Posterior cingulate gyrus (tissue), 11 donors: Measurements from ENCODE around the gene RASGRF2.
A peak's percentile ranks its signal among the peaks of the same experiment; 100 is the strongest.

Source experiments
- DNase-seq, 10 donors: peaks; one replicate each; pipeline versions ENCODE4 v3.0.0 to v3.0.0-alpha.2; 2020 to 2021; ENCODE audit warnings: mixed read lengths in 3 of 10
- intact Hi-C: fragments of 100-400 bp; cut with DNase I; formaldehyde crosslinking; loops from one replicate; pipeline ENCODE4 v1.15.1; 2023

Gene RASGRF2

GRCh38 chr5:81151546-81151945 lies 191.4 kb downstream of the RASGRF2 start:
- intact Hi-C loops: no loop called here
- DNase-seq: no peak

- no peak for DNase-seq
- intact Hi-C loops: no loop called here
Observed at GRCh38 chr5:81154725-81155124, 194.6 kb downstream of the RASGRF2 start.

- intact Hi-C loops: no loop called here
- DNase-seq: no peak
Observed at GRCh38 chr5:81156732-81157131, 196.6 kb downstream of the RASGRF2 start.

GRCh38 chr5:81161012-81161601 lies 200.9 kb downstream of the RASGRF2 start:
- DNase-seq: no peak
- intact Hi-C loops: loop anchor here (10.0 kb wide), 1 partner anchor 196 kb away; the partner anchor contains the start of gene RASGRF2

GRCh38 chr5:81162501-81162900 lies 202.3 kb downstream of the RASGRF2 start:
- DNase-seq: no peak
- intact Hi-C loops: loop anchor here (10.0 kb wide), 1 partner anchor 198 kb away; the partner anchor contains the start of gene RASGRF2

GRCh38 chr5:81163651-81164050 lies 203.5 kb downstream of the RASGRF2 start:
- intact Hi-C loops: loop anchor here (10.0 kb wide), 1 partner anchor 199 kb away; the partner anchor contains the start of gene RASGRF2

GRCh38 chr5:81164476-81164875 lies 204.3 kb downstream of the RASGRF2 start:
- DNase-seq: no peak
- intact Hi-C loops: loop anchor here (10.0 kb wide), 1 partner anchor 200 kb away; the partner anchor contains the start of gene RASGRF2

More at GRCh38 chr5:81163651-81164050, 203.5 kb downstream of the RASGRF2 start:
- no peak for DNase-seq

GRCh38 chr5:81164936-81165335 lies 204.8 kb downstream of the RASGRF2 start:
- intact Hi-C loops: loop anchor here (10.0 kb wide), 1 partner anchor 200 kb away; the partner anchor contains the start of gene RASGRF2
- no peak for DNase-seq

- DNase-seq: peak in 8 of 10 donors; percentile 47 to 93 (median 68)
- intact Hi-C loops: loop anchor here (10.0 kb wide), 1 partner anchor 201 kb away; the partner anchor contains the start of gene RASGRF2
Observed at GRCh38 chr5:81165493-81166119, 205.4 kb downstream of the RASGRF2 start.

GRCh38 chr5:81166430-81166829 lies 206.3 kb downstream of the RASGRF2 start:
- intact Hi-C loops: loop anchor here (10.0 kb wide), 1 partner anchor 202 kb away; the partner anchor contains the start of gene RASGRF2
- DNase-seq: no peak

- intact Hi-C loops: loop anchor here (10.0 kb wide), 1 partner anchor 202 kb away; the partner anchor contains the start of gene RASGRF2
Observed at GRCh38 chr5:81167078-81167477, 206.9 kb downstream of the RASGRF2 start.

GRCh38 chr5:81167544-81167943 lies 207.4 kb downstream of the RASGRF2 start:
- DNase-seq: no peak
- intact Hi-C loops: loop anchor here (10.0 kb wide), 1 partner anchor 203 kb away; the partner anchor contains the start of gene RASGRF2

More at GRCh38 chr5:81167078-81167477, 206.9 kb downstream of the RASGRF2 start:
- DNase-seq: no peak

- DNase-seq: no peak
- intact Hi-C loops: loop anchor here (10.0 kb wide), 1 partner anchor 205 kb away; the partner anchor contains the start of gene RASGRF2
Observed at GRCh38 chr5:81169924-81170323, 209.8 kb downstream of the RASGRF2 start.

- no peak for DNase-seq
Observed at GRCh38 chr5:81171769-81172168, 211.6 kb downstream of the RASGRF2 start.

GRCh38 chr5:81172710-81173109 lies 212.5 kb downstream of the RASGRF2 start:
- intact Hi-C loops: no loop called here
- DNase-seq: no peak

More at GRCh38 chr5:81171769-81172168, 211.6 kb downstream of the RASGRF2 start:
- intact Hi-C loops: no loop called here

- DNase-seq: no peak
- intact Hi-C loops: no loop called here
Observed at GRCh38 chr5:81177061-81177460, 216.9 kb downstream of the RASGRF2 start.

- intact Hi-C loops: no loop called here
Observed at GRCh38 chr5:81179959-81180358, 219.8 kb downstream of the RASGRF2 start.

GRCh38 chr5:81180780-81181460 lies 220.8 kb downstream of the RASGRF2 start:
- DNase-seq: no peak
- intact Hi-C loops: no loop called here

More at GRCh38 chr5:81179959-81180358, 219.8 kb downstream of the RASGRF2 start:
- no peak for DNase-seq

- DNase-seq: no peak
- intact Hi-C loops: no loop called here
Observed at GRCh38 chr5:81181576-81182316, 221.6 kb downstream of the RASGRF2 start.
